CD4-positive, alpha-beta T cell treated with Interleukin-6 at 100 ng/mL for 8 hours (primary cell): ENCODE data around the gene NR2F2.

Experiments used
- DNase-seq: peaks from one replicate; pipeline ENCODE4 v3.0.0-alpha.2; 2020; ENCODE audit warnings: mixed read lengths, low spot score

NR2F2 gene

GRCh38 chr15:96332637-96333121 lies 2.2 kb downstream of the NR2F2 start:
- no peak for DNase-seq

- no peak for DNase-seq
Measured at GRCh38 chr15:96333131-96334016, 2.9 kb downstream of the NR2F2 start.

GRCh38 chr15:96334017-96334704 lies 3.7 kb downstream of the NR2F2 start:
- no peak for DNase-seq

- DNase-seq, result no peak
Measured at GRCh38 chr15:96334705-96335410, 4.4 kb downstream of the NR2F2 start.

- DNase-seq, result no peak
Measured at GRCh38 chr15:96335411-96336024, 5.0 kb downstream of the NR2F2 start.

- no peak for DNase-seq
Measured at GRCh38 chr15:96336108-96336595, 5.7 kb downstream of the NR2F2 start.

GRCh38 chr15:96336596-96337364 lies 6.3 kb downstream of the NR2F2 start:
- no peak for DNase-seq

GRCh38 chr15:96337365-96338023 lies 7.0 kb downstream of the NR2F2 start:
- DNase-seq, result no peak

GRCh38 chr15:96338074-96338765 lies 7.7 kb downstream of the NR2F2 start:
- DNase-seq, result no peak

GRCh38 chr15:96338766-96339618 lies 8.5 kb downstream of the NR2F2 start:
- DNase-seq, result no peak

GRCh38 chr15:96339619-96340347 lies 9.3 kb downstream of the NR2F2 start:
- DNase-seq, result no peak

GRCh38 chr15:96340348-96340597 lies 9.8 kb downstream of the NR2F2 start:
- DNase-seq, result no peak

- no peak for DNase-seq
Measured at GRCh38 chr15:96340598-96341512, 10.4 kb downstream of the NR2F2 start.

GRCh38 chr15:96341513-96342405 lies 11.3 kb downstream of the NR2F2 start:
- DNase-seq, result no peak

- no peak for DNase-seq
Measured at GRCh38 chr15:96342406-96343112, 12.1 kb downstream of the NR2F2 start.
